Inflammatory macrophage treated with lipopolysaccharide for 4 hours (primary cell): ENCODE data around the gene SPATS2L.

ENCODE experiments used
- DNase-seq: peaks from one replicate; pipeline ENCODE4 v3.0.0-alpha.2; 2020

Gene SPATS2L

GRCh38 chr2:200297100-200297499 lies 9.4 kb upstream of the SPATS2L start:
- no peak for DNase-seq

GRCh38 chr2:200297989-200298388 lies 8.5 kb upstream of the SPATS2L start:
- DNase-seq = no peak

- DNase-seq = no peak
Measured at GRCh38 chr2:200298816-200299215, 7.7 kb upstream of the SPATS2L start.

- no peak for DNase-seq
Measured at GRCh38 chr2:200300065-200300464, 6.4 kb upstream of the SPATS2L start.

GRCh38 chr2:200300638-200301314 lies 5.7 kb upstream of the SPATS2L start:
- DNase-seq = no peak

GRCh38 chr2:200301953-200302858 lies 4.3 kb upstream of the SPATS2L start:
- no peak for DNase-seq

GRCh38 chr2:200302940-200303727 lies 3.4 kb upstream of the SPATS2L start:
- DNase-seq = no peak

- DNase-seq = peak; percentile 49
Measured at GRCh38 chr2:200305797-200306195, 697 bp upstream of the SPATS2L start.

- peak; percentile 55 for DNase-seq
Measured at GRCh38 chr2:200306931-200307723, 634 bp downstream of the SPATS2L start.

- DNase-seq = no peak
Measured at GRCh38 chr2:200307724-200308545, 1.4 kb downstream of the SPATS2L start.

GRCh38 chr2:200308546-200309295 lies 2.2 kb downstream of the SPATS2L start:
- DNase-seq = no peak

- no peak for DNase-seq
Measured at GRCh38 chr2:200309296-200310049, 3.0 kb downstream of the SPATS2L start.

GRCh38 chr2:200310545-200310971 lies 4.1 kb downstream of the SPATS2L start:
- DNase-seq = no peak

- no peak for DNase-seq
Measured at GRCh38 chr2:200311139-200311538, 4.6 kb downstream of the SPATS2L start.

- no peak for DNase-seq
Measured at GRCh38 chr2:200314976-200315567, 8.6 kb downstream of the SPATS2L start.

- DNase-seq = no peak
Measured at GRCh38 chr2:200317975-200318374, 11.5 kb downstream of the SPATS2L start.

- no peak for DNase-seq
Measured at GRCh38 chr2:200318940-200319435, 12.5 kb downstream of the SPATS2L start.

- DNase-seq = no peak
Measured at GRCh38 chr2:200319548-200320337, 13.2 kb downstream of the SPATS2L start.
